Heart left ventricle (tissue), 13 donors: ENCODE data around the gene TMEM150B.

Experiments
- CTCF ChIP-seq, 12 donors: fragments of 200-600 bp; sonication (generic) in 4 of 12; IDR thresholded peaks; one replicate each; pipeline versions ENCODE4 v1.5.0 to v1.8.0; 2018 to 2022; ENCODE audit warnings: antibody characterized with exemption in 12 of 12, mild to moderate bottlenecking in 5 of 12
- POLR2A ChIP-seq, 2 donors: fragments of 450-650 bp; IDR thresholded peaks; one replicate each; pipeline ENCODE4 v1.6.1; 2017; ENCODE audit warnings: antibody characterized with exemption in 2 of 2, mild to moderate bottlenecking in 2 of 2, moderate library complexity in 2 of 2
- donor health status: ischemic (EF 13 %, LVEDD 7.1; RV severe dilation, severe dysfunction).
- donor health status: DM: no; HTN: yes; CAD: no.
- donor health status: DM: no; HTN: no; CAD: no.
- donor health status: ischemic (EF 25% LVEDD 6.9; RV normal size, moderate dysfunction).
- donor health status: ischemic (EF 25% LVEDD 5.7; RV mildly dilated, moderate dysfunction).
- donor health status: ischemic (EF 35%, LVEDD 5.7; RV mildly dilated, moderate dysfunction).
- donor health status: nonischemic (EF 11% LVEDD 7.7; RV severe dilation, severe dysfunction).
- donor health status: DM: yes; HTN: yes; CAD: no.
- donor health status: PGD.
- donor health status: ischemic (EF 29% LVEDD 5.4; RV normal size, mild dysfunction).
- donor health status: nonischemic (EF 23%, LVEDD 6.1; RV moderate dilation, normal function).

GRCh38 chr19:55344444-55344843 is 19.3 kb upstream of the TMEM150B start:
- TF ChIP-seq CTCF (IDR thresholded peaks at IDR 0.05): no peak
- no peak for TF ChIP-seq POLR2A (IDR thresholded peaks at IDR 0.05)
